Kidney epithelial cell (primary cell): ENCODE results near the gene TMEM69. TPM values are rescaled to one million over a fixed set of nuclear protein-coding genes. Genes with fewer than 3 reads are reported as not detected.
"Not testable (repeated sequence)": the region's sequence is repeated elsewhere in the genome, so short reads cannot be mapped to it uniquely, and the experiment has no call there.

Experiments used
- DNase-seq: peaks from one replicate; pipeline ENCODE4 v3.0.0-alpha.2; 2010; ENCODE audit warnings: low read depth
- H3K27me3 ChIP-seq: 2 replicates; pipeline ENCODE4 v1.6.0; 2011; ENCODE audit warnings: low read length; ENCODE audit not compliant: control insufficient read depth, insufficient read depth
- H3K36me3 ChIP-seq: 2 replicates; pipeline ENCODE4 v1.5.1; 2011; ENCODE audit warnings: low read length; ENCODE audit not compliant: control insufficient read depth, insufficient read depth
- H3K4me3 ChIP-seq: 2 replicates; pipeline ENCODE4 v1.5.1; 2011; ENCODE audit warnings: low read depth, mild to moderate bottlenecking, control low read depth, low read length
- CTCF ChIP-seq: IDR thresholded peaks from 2 replicates; pipeline ENCODE4 v1.5.1; 2011; ENCODE audit warnings: mild to moderate bottlenecking, moderate library complexity, low read length, control low read depth, inconsistent platforms; ENCODE audit not compliant: insufficient read depth, poor library complexity, severe bottlenecking
- total RNA-seq: library from RNA; depleted of rRNA; stranded (reverse); fragments of >200 nt; gene quantifications from 2 replicates; pipeline ENCODE4 v1.2.3, GENCODE V29; 2015

TMEM69 gene
- total RNA-seq, 1 donor from 2014 or later: 48.0 TPM

- no peaks in the 10 kb centered on the region for H3K27me3 ChIP-seq
- H3K36me3 ChIP-seq: no peaks in the 10 kb centered on the region
These were observed 30.3 kb downstream of the TMEM69 start for GRCh38 chr1:45718289-45718688.

GRCh38 chr1:45721207-45721606, 33.2 kb downstream of the TMEM69 start:
- Histone ChIP-seq H3K4me3 (no peak overlapping the region), H3K36me3 (no peaks in the 10 kb centered on the region), H3K27me3 (no peaks in the 10 kb centered on the region)
- no peak for TF ChIP-seq CTCF
- DNase-seq: no peak

More at GRCh38 chr1:45718289-45718688, 30.3 kb downstream of the TMEM69 start:
- no peak for DNase-seq
- no peak overlapping the region for H3K4me3 ChIP-seq
- no peak for TF ChIP-seq CTCF

- Histone ChIP-seq H3K4me3 (no peak overlapping the region), H3K27me3 (no peaks in the 10 kb centered on the region), H3K36me3 (no peaks in the 10 kb centered on the region)
- no peak for DNase-seq
- TF ChIP-seq CTCF: no peak
These were observed 34.8 kb downstream of the TMEM69 start for GRCh38 chr1:45722809-45723208.

- Histone ChIP-seq H3K4me3 (no peak overlapping the region), H3K27me3 (no peaks in the 10 kb centered on the region), H3K36me3 (no peaks in the 10 kb centered on the region)
- TF ChIP-seq CTCF: no peak
- no peak for DNase-seq
These were observed 35.4 kb downstream of the TMEM69 start for GRCh38 chr1:45723248-45723930.

- not testable (repeated sequence) for H3K27me3 ChIP-seq, H3K36me3 ChIP-seq, DNase-seq, H3K4me3 ChIP-seq
These were observed 38.0 kb downstream of the TMEM69 start for GRCh38 chr1:45726007-45726406.

GRCh38 chr1:45730075-45730779, 42.2 kb downstream of the TMEM69 start:
- TF ChIP-seq CTCF: no peak
- DNase-seq: no peak
- Histone ChIP-seq H3K4me3 (no peak overlapping the region), H3K27me3 (no peaks in the 10 kb centered on the region), H3K36me3 (no peaks in the 10 kb centered on the region)
